ENCODE data around the gene OTUB1.

- TF ChIP-seq EZH2 (IDR thresholded peaks at IDR 0.05; ENCODE audit: low read length) (no peak), CTCF (optimal IDR thresholded peaks at IDR 0.05 in 1 of 3, IDR thresholded peaks at IDR 0.05 in 1 of 3, conservative IDR thresholded peaks at IDR 0.05 in 1 of 3; ENCODE audit: extremely low read depth in 1 of 3, insufficient read depth in 2 of 3, low read length in 3 of 3) (no peak)
Measured at GRCh38 chr11:64038500-64038899, 52.3 kb downstream of the OTUB1 start.
